ENCODE measurements around the gene MAK.

- TF ChIP-seq, protein P1, sequence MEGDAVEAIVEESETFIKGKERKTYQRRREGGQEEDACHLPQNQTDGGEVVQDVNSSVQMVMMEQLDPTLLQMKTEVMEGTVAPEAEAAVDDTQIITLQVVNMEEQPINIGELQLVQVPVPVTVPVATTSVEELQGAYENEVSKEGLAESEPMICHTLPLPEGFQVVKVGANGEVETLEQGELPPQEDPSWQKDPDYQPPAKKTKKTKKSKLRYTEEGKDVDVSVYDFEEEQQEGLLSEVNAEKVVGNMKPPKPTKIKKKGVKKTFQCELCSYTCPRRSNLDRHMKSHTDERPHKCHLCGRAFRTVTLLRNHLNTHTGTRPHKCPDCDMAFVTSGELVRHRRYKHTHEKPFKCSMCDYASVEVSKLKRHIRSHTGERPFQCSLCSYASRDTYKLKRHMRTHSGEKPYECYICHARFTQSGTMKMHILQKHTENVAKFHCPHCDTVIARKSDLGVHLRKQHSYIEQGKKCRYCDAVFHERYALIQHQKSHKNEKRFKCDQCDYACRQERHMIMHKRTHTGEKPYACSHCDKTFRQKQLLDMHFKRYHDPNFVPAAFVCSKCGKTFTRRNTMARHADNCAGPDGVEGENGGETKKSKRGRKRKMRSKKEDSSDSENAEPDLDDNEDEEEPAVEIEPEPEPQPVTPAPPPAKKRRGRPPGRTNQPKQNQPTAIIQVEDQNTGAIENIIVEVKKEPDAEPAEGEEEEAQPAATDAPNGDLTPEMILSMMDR (IDR thresholded peaks at IDR 0.05; ENCODE audit: borderline replicate concordance, extremely low read depth, low read length, poor library complexity, severe bottlenecking), result no peak
- TF ChIP-seq EZH2 (IDR thresholded peaks at IDR 0.05; ENCODE audit: borderline replicate concordance, low read depth, low read length, severe bottlenecking), result no peak
These were observed 18.9 kb upstream of the MAK start for GRCh38 chr6:10857259-10857658.

Data from DND-41 (cell line).